Lower leg skin (tissue), 4 donors: ENCODE results near the gene SLC25A10. TPM values are rescaled to one million over a fixed set of nuclear protein-coding genes. Genes with fewer than 3 reads are reported as not detected.

Experiments
- DNase-seq, 2 donors: peaks; one replicate each; pipeline ENCODE4 v3.0.0-alpha.2; 2019; ENCODE audit warnings: low spot score in 2 of 2
- H3K4me3 ChIP-seq: fragments of 200-600 bp; sonication (generic); 2 replicates; pipeline ENCODE4 v1.5.1; 2017; ENCODE audit warnings: mild to moderate bottlenecking, low read depth; ENCODE audit not compliant: poor library complexity, severe bottlenecking
- POLR2A ChIP-seq, 2 donors: fragments of 450-650 bp; IDR thresholded peaks; one replicate each; pipeline ENCODE4 v1.6.1; 2016 to 2017; ENCODE audit warnings: antibody characterized with exemption in 2 of 2, mild to moderate bottlenecking in 1 of 2, moderate library complexity in 1 of 2
- WGBS, 2 donors: methylation state at CpG; one replicate each; pipeline ENCODE4 v1.1.5; 2018; 5-methylcytosine and 5-hydroxymethylcytosine counted together
- intact Hi-C: fragments of 100-400 bp; cut with DNase I; formaldehyde crosslinking; loops from one replicate; pipeline ENCODE4 v1.15.0; 2023; ENCODE audit warnings: low total_unique reads
- total RNA-seq, 4 donors: library from RNA; depleted of rRNA; stranded (reverse); fragments of >200 nt; gene quantifications; one replicate each; pipeline ENCODE4 v1.1.0, GENCODE V29; 2016
- TF ChIP-seq, protein P1 (sequence below), 3 donors: fragments of 450-650 bp; IDR thresholded peaks; one replicate each; pipeline ENCODE4 v1.5.1; 2016; ENCODE audit warnings: antibody characterized with exemption in 3 of 3, mild to moderate bottlenecking in 3 of 3, moderate library complexity in 2 of 3

Gene SLC25A10
- total RNA-seq, 4 donors from 2014 or later: 23.4 to 30.6 (median 25.9) TPM

DNA sequence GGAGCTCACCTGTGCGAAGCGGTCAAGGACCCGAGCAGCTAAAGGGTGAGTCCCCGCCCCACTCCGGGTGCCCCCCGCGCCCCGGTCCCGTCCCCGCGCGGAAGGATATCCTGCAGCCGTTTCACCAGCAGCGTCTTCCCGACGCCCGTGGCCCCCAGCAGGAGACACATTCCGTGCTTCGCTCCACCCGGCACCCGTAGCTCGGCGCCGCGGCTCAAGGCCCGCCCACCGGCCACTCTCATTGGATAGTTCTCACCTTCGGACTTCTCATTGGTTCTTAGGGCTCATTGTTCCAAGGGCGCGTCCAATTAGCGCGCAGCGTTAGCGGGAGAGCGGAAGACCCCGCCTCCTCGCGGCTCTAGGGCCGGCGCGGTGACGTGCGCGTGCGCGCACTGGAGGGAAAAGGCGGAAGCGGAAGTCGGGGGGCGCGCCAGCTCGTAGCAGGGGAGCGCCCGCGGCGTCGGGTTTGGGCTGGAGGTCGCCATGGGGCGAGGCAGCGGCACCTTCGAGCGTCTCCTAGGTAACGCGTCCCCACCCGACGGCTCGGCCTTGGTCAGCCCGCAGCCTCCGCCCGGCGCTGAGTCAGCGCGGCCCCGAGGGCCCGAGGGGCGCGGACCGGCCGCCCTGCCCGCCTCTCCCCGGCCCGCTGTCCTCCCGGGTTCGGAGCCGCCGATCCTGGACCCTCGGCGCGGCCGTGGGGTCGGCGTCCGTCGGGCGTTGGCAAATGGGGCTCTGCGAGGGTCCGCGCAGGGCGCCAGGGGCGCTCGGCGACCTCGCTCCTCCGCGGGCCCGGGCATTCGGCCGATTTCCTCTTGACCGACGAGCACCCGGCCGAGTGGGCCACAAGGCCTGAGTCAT lies 28.3 kb upstream of the SLC25A10 start, which contains the start of the genes ARL16 and HGS:
Gene ARL16 (minus strand): TSS at position 214 of the 858 bp plus-strand sequence. CDS start 44 bp downstream, at position 170.
Gene HGS (plus strand): TSS at position 428 of the 858 bp plus-strand sequence. CDS start 56 bp downstream, at position 484.
- intact Hi-C loops: no loop called here
- TF ChIP-seq, protein P1, sequence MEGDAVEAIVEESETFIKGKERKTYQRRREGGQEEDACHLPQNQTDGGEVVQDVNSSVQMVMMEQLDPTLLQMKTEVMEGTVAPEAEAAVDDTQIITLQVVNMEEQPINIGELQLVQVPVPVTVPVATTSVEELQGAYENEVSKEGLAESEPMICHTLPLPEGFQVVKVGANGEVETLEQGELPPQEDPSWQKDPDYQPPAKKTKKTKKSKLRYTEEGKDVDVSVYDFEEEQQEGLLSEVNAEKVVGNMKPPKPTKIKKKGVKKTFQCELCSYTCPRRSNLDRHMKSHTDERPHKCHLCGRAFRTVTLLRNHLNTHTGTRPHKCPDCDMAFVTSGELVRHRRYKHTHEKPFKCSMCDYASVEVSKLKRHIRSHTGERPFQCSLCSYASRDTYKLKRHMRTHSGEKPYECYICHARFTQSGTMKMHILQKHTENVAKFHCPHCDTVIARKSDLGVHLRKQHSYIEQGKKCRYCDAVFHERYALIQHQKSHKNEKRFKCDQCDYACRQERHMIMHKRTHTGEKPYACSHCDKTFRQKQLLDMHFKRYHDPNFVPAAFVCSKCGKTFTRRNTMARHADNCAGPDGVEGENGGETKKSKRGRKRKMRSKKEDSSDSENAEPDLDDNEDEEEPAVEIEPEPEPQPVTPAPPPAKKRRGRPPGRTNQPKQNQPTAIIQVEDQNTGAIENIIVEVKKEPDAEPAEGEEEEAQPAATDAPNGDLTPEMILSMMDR (IDR thresholded peaks at IDR 0.05): no peak
- peak in 1 of 2 donors; percentile 1 for TF ChIP-seq POLR2A (IDR thresholded peaks at IDR 0.05)
- 0 to 1% methylated on average over 18 to 53 of the region's 112 CpGs for WGBS, 2 donors

DNA sequence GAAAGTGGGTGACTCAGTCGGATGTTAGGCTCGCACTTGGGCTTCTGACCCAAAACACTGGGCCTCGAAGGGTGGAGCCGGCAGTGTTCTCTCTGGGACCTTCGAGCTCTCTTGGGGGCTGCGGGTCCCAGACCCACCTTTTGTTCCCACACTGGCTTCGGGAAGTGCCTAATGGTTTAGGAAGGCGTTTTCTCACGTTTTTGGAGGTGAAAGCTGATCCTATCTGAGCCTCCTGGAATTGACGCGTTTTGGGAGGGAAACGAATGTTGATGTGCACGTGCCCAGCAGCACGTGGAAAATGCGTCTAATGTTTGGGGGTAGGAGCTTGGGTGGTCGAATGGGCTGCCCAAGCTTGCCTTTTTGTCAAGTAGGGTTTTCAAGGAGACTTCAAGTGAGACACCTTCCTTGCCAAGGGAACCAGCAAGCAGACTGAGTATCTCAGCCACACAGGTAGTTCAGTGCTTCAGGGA lies 27.6 kb upstream of the SLC25A10 start:
- TF ChIP-seq POLR2A (IDR thresholded peaks at IDR 0.05): no peak
- TF ChIP-seq, protein P1 (IDR thresholded peaks at IDR 0.05): no peak
- H3K4me3 ChIP-seq: peak overlapping the region; percentile 85
- intact Hi-C loops: no loop called here
- 2 to 3% methylated on average over 14 to 16 of the region's 16 CpGs for WGBS, 2 donors
- no peak for DNase-seq

More for the DNA sequence above, 28.3 kb upstream of the SLC25A10 start, which contains the start of the genes ARL16 and HGS:
- H3K4me3 ChIP-seq: peak within 1 kb of the TSS; percentile 87
- peak; percentile 98 to 99 for DNase-seq

DNA sequence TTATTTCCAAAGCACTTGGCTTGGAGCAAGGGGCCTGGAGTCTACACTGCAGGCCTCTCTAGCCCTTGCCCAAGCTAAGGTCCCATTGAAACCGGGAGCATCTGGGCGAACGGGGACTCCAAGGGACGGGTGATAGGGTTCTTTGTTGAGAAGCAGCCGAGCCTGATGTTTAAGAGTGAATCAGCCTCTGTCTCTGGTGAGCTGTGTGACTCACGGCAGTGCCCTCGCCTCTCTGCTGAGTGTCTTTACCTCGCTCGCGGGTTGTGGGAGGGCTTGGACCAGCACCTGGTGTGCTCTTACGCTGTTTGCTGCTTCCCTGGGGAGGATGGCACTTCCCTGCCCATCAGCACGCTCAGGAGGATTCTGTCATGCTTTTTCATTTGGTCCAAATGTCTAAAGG lies 27.0 kb upstream of the SLC25A10 start:
- TF ChIP-seq, protein P1 (IDR thresholded peaks at IDR 0.05): no peak
- no peak for TF ChIP-seq POLR2A (IDR thresholded peaks at IDR 0.05)
- intact Hi-C loops: no loop called here
- WGBS, 2 donors: 53 to 58% methylated on average over 12 of the region's 12 CpGs
- DNase-seq: no peak
- no peak overlapping the region for H3K4me3 ChIP-seq

DNA sequence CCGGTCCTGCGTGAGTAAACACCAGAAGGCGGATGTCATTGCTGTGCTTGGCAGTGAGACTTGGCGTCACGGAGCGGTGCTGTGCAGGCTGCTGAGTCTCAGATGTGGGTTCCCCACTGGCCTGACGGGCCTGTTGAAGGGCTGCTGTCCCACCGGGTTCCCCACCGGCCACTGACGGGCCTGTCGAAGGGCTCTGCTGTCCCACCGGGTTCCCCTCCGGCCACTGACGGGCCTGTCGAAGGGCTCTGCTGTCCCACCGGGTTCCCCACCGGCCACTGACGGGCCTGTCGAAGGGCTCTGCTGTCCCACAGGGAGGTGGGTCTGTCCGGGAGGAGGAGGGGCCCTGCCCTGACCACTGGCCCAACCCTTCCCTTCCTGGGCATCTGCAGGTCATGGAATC lies 25.5 kb upstream of the SLC25A10 start:
- intact Hi-C loops: no loop called here
- WGBS, 2 donors: 93 to 95% methylated on average over 20 of the region's 20 CpGs
- DNase-seq: no peak
- TF ChIP-seq, protein P1 (IDR thresholded peaks at IDR 0.05): no peak
- TF ChIP-seq POLR2A (IDR thresholded peaks at IDR 0.05): no peak
- no peak overlapping the region for H3K4me3 ChIP-seq

DNA sequence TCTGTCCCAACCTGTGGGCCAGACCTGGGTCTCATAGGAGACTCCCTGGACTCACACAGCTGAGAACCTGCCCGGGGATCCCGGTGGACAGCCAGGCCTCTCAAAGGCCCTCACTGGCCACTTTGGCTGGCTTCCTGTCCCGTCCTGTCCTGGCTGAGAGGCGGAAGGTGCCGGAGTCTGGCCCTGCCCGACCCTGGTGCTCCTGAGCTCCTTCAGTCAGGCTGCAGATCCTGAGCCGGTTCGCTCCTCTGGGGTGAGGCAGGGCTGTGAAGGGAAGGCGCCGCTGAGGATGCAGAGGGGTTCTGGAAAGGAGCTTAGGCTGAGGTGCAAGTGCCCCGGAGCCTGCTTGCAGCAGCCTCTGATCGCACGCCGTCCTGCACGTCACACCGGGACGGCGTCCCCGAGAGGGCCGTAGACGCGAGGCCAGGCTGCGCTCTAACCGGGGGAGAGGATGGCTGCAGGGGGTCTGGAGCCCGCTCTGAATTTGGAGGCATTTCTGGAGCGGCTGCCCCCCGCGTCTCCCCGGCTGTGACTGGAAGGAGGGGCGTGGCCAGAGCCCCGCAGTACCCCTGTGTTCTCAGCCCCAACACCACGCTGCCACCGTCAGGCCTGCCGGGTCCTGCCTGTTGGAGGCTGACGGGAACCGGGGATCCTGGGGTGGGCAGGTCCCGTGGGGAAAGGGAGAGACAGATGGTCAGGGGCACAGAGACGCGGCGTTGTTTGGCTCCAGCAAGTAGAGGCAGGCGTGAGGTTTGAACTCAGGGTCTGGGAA lies 24.1 kb upstream of the SLC25A10 start:
- no peak overlapping the region for H3K4me3 ChIP-seq
- TF ChIP-seq, protein P1 (IDR thresholded peaks at IDR 0.05): no peak
- no peak for TF ChIP-seq POLR2A (IDR thresholded peaks at IDR 0.05)
- 89 to 91% methylated on average over 36 to 37 of the region's 41 CpGs for WGBS, 2 donors
- DNase-seq: no peak
- intact Hi-C loops: no loop called here
